ENCODE data around the gene MCRS1.

MCRS1 gene

GRCh38 chr12:49565406-49566265, 2.3 kb downstream of the MCRS1 start:
- Histone ChIP-seq H3K4me1 (ENCODE audit: low read length) (peaks cover 4% of the 10 kb centered on the region; the same call in 1 of the 2 replicates), H3K79me2 (ENCODE audit: low read length) (peaks cover 41% of the 10 kb centered on the region), H3K4me2 (ENCODE audit: low read depth, low read length) (no peak overlapping the region), H3K4me3 (ENCODE audit: low read length) (no peak overlapping the region), H3K27ac (ENCODE audit: low read length) (no peak overlapping the region), H3K27me3 (replicated peaks; ENCODE audit: insufficient read depth, low read length) (no peaks in the 10 kb centered on the region), H3K36me3 (replicated peaks; ENCODE audit: insufficient read depth, low read length) (peaks cover 3% of the 10 kb centered on the region; the same call in 1 of the 2 replicates), H3K9me2 (replicated peaks; ENCODE audit: insufficient read depth, low read length) (no peaks in the 10 kb centered on the region), H3K9me3 (replicated peaks; ENCODE audit: insufficient read depth, low read length) (no peaks in the 10 kb centered on the region), H2AFZ (ENCODE audit: low read length) (no peak overlapping the region), H3K9ac (ENCODE audit: low read length) (no peak overlapping the region), H4K20me1 (ENCODE audit: insufficient read depth, low read length) (no peaks in the 10 kb centered on the region), H3F3A (ENCODE audit: insufficient read depth, low read length) (no peaks in the 10 kb centered on the region)
- DNase-seq: no peak
- TF ChIP-seq CTCF (IDR thresholded peaks at IDR 0.05; ENCODE audit: low read length): no peak
- TF ChIP-seq EZH2phosphoT487 (IDR thresholded peaks at IDR 0.05; ENCODE audit: low read length): no peak
- TF ChIP-seq EZH2 (optimal IDR thresholded peaks at IDR 0.05; ENCODE audit: low read depth, low read length): no peak

DNA sequence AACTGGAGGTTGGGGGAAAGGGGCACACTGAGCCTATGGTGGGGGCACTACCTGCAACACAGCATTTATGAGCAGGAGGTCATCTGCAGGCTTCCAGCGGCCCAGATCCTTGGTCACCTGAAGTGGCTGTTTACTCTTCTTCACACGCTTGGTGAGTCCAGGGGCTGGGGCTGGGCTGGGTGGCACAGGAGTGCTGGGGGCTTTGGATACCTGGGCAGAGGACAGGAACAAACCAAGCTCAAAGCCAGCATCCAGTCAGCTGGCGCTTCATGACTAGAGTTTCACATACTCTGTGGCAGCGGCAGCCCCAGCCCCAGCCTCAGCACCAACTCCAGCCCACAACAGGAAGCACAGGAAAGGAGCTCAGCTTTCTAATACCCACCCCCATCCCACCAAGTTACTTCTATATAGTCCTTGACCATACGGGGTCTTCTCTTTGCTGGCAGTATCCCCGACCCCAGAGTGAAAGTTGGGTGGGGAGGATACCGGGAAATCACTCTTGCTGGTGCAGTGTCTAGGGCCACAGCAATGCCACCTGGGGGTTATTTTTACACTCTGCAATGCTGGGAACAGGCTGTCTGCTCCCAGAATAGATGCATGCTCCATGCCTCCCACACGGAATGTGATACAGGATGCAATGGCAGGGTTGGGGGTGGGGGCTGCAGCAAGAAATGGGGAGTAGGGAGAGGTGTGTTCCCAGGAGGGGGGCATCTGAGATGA, 3.1 kb downstream of the MCRS1 start:
- H3K4me1 ChIP-seq (ENCODE audit: low read length): peaks cover 4% of the 10 kb centered on the region; the same call in 1 of the 2 replicates
- H3K27me3 ChIP-seq (replicated peaks; ENCODE audit: insufficient read depth, low read length): no peaks in the 10 kb centered on the region
- peaks cover 3% of the 10 kb centered on the region; the same call in 1 of the 2 replicates for H3K36me3 ChIP-seq (replicated peaks; ENCODE audit: insufficient read depth, low read length)
- no peaks in the 10 kb centered on the region for H4K20me1 ChIP-seq (ENCODE audit: insufficient read depth, low read length)
- TF ChIP-seq EZH2 (optimal IDR thresholded peaks at IDR 0.05; ENCODE audit: low read depth, low read length): no peak
- TF ChIP-seq EZH2phosphoT487 (IDR thresholded peaks at IDR 0.05; ENCODE audit: low read length): no peak
- TF ChIP-seq CTCF (IDR thresholded peaks at IDR 0.05; ENCODE audit: low read length): no peak
- no peak overlapping the region for H3K9ac ChIP-seq (ENCODE audit: low read length)
- no peaks in the 10 kb centered on the region for H3F3A ChIP-seq (ENCODE audit: insufficient read depth, low read length)
- no peaks in the 10 kb centered on the region for H3K9me2 ChIP-seq (replicated peaks; ENCODE audit: insufficient read depth, low read length)
- no peaks in the 10 kb centered on the region for H3K9me3 ChIP-seq (replicated peaks; ENCODE audit: insufficient read depth, low read length)
- no peak overlapping the region for H2AFZ ChIP-seq (ENCODE audit: low read length)
- no peak overlapping the region for H3K4me2 ChIP-seq (ENCODE audit: low read depth, low read length)
- peaks cover 35% of the 10 kb centered on the region for H3K79me2 ChIP-seq (ENCODE audit: low read length)
- DNase-seq: no peak
- H3K4me3 ChIP-seq (ENCODE audit: low read length): no peak overlapping the region
- no peak overlapping the region for H3K27ac ChIP-seq (ENCODE audit: low read length)

DNA sequence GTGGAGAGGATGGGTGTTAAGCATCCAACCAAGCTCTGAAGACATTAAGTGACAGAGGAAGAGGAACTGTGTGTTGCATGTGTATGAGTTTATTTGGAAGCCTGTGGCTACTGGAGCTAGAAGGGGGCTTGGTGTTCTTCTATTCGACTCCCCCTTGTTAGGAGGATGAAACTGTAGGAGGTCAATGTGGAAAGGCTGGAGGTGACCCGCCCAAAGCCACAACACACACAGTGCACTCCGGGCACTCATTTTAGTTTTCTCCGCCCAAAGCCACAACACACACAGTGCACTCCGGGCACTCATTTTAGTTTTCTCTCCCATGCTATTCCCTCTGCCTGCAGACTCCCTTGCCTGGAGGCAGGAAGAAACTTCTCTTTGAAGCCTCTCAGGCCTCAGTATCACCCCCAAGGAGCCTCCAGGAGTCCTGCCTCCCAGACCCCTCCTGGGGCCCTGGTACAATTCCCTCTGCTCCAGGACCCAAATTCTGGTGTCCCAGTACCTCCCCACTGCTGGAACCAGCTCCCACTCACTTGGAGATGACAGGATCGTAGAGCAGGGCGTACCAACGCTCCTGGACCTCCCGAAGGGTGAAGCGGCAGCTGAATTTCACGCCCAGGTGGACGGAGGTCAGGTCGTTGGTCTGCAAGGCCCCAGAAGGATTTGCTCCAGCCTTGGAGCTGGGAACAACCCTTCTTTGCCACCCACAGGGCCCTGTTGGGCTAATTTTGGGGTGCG, 3.8 kb downstream of the MCRS1 start:
- peaks cover 4% of the 10 kb centered on the region; the same call in 1 of the 2 replicates for H3K4me1 ChIP-seq (ENCODE audit: low read length)
- no peak overlapping the region for H3K4me2 ChIP-seq (ENCODE audit: low read depth, low read length)
- H3K79me2 ChIP-seq (ENCODE audit: low read length): peaks cover 34% of the 10 kb centered on the region
- no peaks in the 10 kb centered on the region for H3K9me2 ChIP-seq (replicated peaks; ENCODE audit: insufficient read depth, low read length)
- TF ChIP-seq EZH2 (optimal IDR thresholded peaks at IDR 0.05; ENCODE audit: low read depth, low read length) (no peak), CTCF (IDR thresholded peaks at IDR 0.05; ENCODE audit: low read length) (no peak), EZH2phosphoT487 (IDR thresholded peaks at IDR 0.05; ENCODE audit: low read length) (no peak)
- H3K27me3 ChIP-seq (replicated peaks; ENCODE audit: insufficient read depth, low read length): no peaks in the 10 kb centered on the region
- no peaks in the 10 kb centered on the region for H3F3A ChIP-seq (ENCODE audit: insufficient read depth, low read length)
- DNase-seq: no peak
- no peak overlapping the region for H2AFZ ChIP-seq (ENCODE audit: low read length)
- H3K36me3 ChIP-seq (replicated peaks; ENCODE audit: insufficient read depth, low read length): peaks cover 3% of the 10 kb centered on the region; the same call in 1 of the 2 replicates
- no peak overlapping the region for H3K27ac ChIP-seq (ENCODE audit: low read length)
- no peaks in the 10 kb centered on the region for H4K20me1 ChIP-seq (ENCODE audit: insufficient read depth, low read length)
- H3K4me3 ChIP-seq (ENCODE audit: low read length): no peak overlapping the region
- no peak overlapping the region for H3K9ac ChIP-seq (ENCODE audit: low read length)
- H3K9me3 ChIP-seq (replicated peaks; ENCODE audit: insufficient read depth, low read length): no peaks in the 10 kb centered on the region
